Measurements from ENCODE around the gene CERCAM.
A peak's percentile ranks its signal among the peaks of the same experiment; 100 is the strongest.
"Not testable (repeated sequence)": the region's sequence is repeated elsewhere in the genome, so short reads cannot be mapped to it uniquely, and the experiment has no call there.

The CERCAM gene

GRCh38 chr9:128393970-128394369 is 26.7 kb upstream of the CERCAM start:
- no peak for DNase-seq

GRCh38 chr9:128394379-128395168 is 26.1 kb upstream of the CERCAM start:
- no peak for DNase-seq

- no peak for DNase-seq
Measured at GRCh38 chr9:128396970-128397613, 23.6 kb upstream of the CERCAM start.

- no peak for DNase-seq
Measured at GRCh38 chr9:128397831-128398230, 22.8 kb upstream of the CERCAM start.

GRCh38 chr9:128399861-128400260 is 20.8 kb upstream of the CERCAM start:
- no peak for DNase-seq

GRCh38 chr9:128404560-128404959 is 16.1 kb upstream of the CERCAM start:
- no peak for DNase-seq

GRCh38 chr9:128405077-128405779 is 15.4 kb upstream of the CERCAM start:
- no peak for DNase-seq

- no peak for DNase-seq
Measured at GRCh38 chr9:128405780-128406171, 14.9 kb upstream of the CERCAM start.

GRCh38 chr9:128406848-128407391 is 13.7 kb upstream of the CERCAM start:
- DNase-seq = no peak

GRCh38 chr9:128408963-128409431 is 11.7 kb upstream of the CERCAM start:
- DNase-seq = no peak

GRCh38 chr9:128409450-128409849 is 11.2 kb upstream of the CERCAM start:
- no peak for DNase-seq

- no peak for DNase-seq
Measured at GRCh38 chr9:128409978-128410377, 10.7 kb upstream of the CERCAM start.

- no peak for DNase-seq
Measured at GRCh38 chr9:128411364-128412119, 9.1 kb upstream of the CERCAM start.

- peak; percentile 51 for DNase-seq
Measured at GRCh38 chr9:128412120-128412790, 8.4 kb upstream of the CERCAM start.

- DNase-seq = not testable (repeated sequence)
Measured at GRCh38 chr9:128413728-128414127, 6.9 kb upstream of the CERCAM start.

- no peak for DNase-seq
Measured at GRCh38 chr9:128414461-128414860, 6.2 kb upstream of the CERCAM start.

GRCh38 chr9:128415281-128415680 is 5.4 kb upstream of the CERCAM start:
- no peak for DNase-seq

- DNase-seq = no peak
Measured at GRCh38 chr9:128416014-128416413, 4.6 kb upstream of the CERCAM start.

GRCh38 chr9:128416432-128417019 is 4.1 kb upstream of the CERCAM start:
- DNase-seq = no peak

- DNase-seq = no peak
Measured at GRCh38 chr9:128419061-128419925, 1.4 kb upstream of the CERCAM start.
